Measurements from ENCODE around the gene CLPSL2.
"Not testable (repeated sequence)": the region's sequence is repeated elsewhere in the genome, so short reads cannot be mapped to it uniquely, and the experiment has no call there.

The CLPSL2 gene

DNA sequence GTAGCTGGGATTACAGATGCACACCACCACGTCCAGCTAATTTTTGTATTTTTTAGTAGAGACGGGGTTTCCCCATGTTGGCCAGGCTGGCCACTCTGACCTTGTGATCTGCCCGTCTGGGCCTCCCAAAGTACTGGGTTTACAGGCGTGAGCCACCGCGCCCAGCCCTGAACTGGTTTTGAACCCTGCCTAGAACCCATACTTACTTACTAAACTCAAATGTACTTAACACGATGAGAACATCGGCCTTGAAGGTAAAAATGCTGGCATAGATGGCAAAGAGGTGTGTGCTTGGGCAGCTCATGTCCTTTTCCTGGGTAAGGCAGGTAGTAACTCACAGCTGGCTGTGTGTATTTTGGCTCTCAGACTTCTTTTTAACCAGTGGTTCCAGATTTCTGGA is 42.8 kb upstream of the CLPSL2 start:
- no peaks in the 10 kb centered on the region for H3K27me3 ChIP-seq (ENCODE audit: control insufficient read depth, insufficient read depth, low read length, poor library complexity, severe bottlenecking)
- peaks cover 35% of the 10 kb centered on the region for H3K4me1 ChIP-seq (ENCODE audit: control insufficient read depth, insufficient read depth, low read length)
- no peaks in the 10 kb centered on the region for H3K9me3 ChIP-seq (ENCODE audit: control insufficient read depth, low read length)
- no peak overlapping the region for H3K27ac ChIP-seq (ENCODE audit: insufficient read depth, low read depth, low read length, poor library complexity, severe bottlenecking)
- no peak overlapping the region for H3K4me3 ChIP-seq (ENCODE audit: insufficient read depth, low read depth, low read length)
- WGBS, 2 experiments = 94 to 96% methylated on average over 8 of the region's 8 CpGs
- no peaks in the 10 kb centered on the region for H3K36me3 ChIP-seq (ENCODE audit: control insufficient read depth, insufficient read depth, low read length)

DNA sequence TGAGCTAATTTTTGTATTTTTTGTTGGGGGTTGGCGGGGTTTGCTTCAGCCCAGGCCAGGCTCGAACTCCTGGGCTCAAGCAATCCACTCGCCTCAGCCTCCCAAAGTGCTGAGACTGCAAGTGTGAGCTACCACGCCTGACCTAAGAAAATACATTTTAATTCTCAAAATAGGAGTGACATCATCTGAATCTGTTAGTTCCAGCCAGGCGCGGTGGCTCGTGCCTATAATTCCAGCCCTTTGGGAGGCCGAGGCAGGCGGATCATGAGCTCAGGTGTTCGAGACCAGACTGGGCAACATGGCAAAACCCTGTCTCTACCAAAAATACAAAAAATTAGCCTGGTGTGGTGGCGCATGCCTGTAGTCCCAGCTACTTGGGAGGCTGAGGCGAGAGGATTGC is 42.1 kb upstream of the CLPSL2 start:
- not testable (repeated sequence) for H3K9me3 ChIP-seq (ENCODE audit: control insufficient read depth, low read length); H3K27ac ChIP-seq (ENCODE audit: insufficient read depth, low read depth, low read length, poor library complexity, severe bottlenecking); H3K36me3 ChIP-seq (ENCODE audit: control insufficient read depth, insufficient read depth, low read length); H3K27me3 ChIP-seq (ENCODE audit: control insufficient read depth, insufficient read depth, low read length, poor library complexity, severe bottlenecking); H3K4me3 ChIP-seq (ENCODE audit: insufficient read depth, low read depth, low read length)
- WGBS, 2 experiments = 93% methylated on average over 12 of the region's 12 CpGs
- H3K4me1 ChIP-seq (ENCODE audit: control insufficient read depth, insufficient read depth, low read length) = peaks cover 35% of the 10 kb centered on the region

DNA sequence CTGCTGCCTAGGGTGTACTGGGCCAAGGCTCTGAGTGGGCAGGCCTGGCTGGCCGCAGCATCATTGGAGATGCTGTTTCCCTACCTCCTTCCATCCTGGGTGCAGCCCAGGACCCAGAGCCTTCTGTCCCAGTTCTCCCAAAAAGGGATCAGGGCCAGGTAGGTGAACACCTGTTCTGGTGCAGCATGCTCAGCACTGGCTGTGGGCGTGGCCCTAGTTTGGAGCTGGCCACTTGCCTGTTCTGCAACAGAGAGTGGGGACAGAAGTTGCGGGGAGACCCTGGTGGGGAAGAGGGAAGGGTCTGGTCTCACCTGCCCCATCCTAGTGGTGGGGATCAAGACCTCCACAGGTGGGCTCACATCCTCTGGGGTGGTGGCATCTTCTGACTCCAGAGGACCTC is 40.9 kb upstream of the CLPSL2 start:
- no peaks in the 10 kb centered on the region for H3K27me3 ChIP-seq (ENCODE audit: control insufficient read depth, insufficient read depth, low read length, poor library complexity, severe bottlenecking)
- no peaks in the 10 kb centered on the region for H3K9me3 ChIP-seq (ENCODE audit: control insufficient read depth, low read length)
- H3K36me3 ChIP-seq (ENCODE audit: control insufficient read depth, insufficient read depth, low read length) = no peaks in the 10 kb centered on the region
- H3K27ac ChIP-seq (ENCODE audit: insufficient read depth, low read depth, low read length, poor library complexity, severe bottlenecking) = no peak overlapping the region
- peaks cover 33% of the 10 kb centered on the region for H3K4me1 ChIP-seq (ENCODE audit: control insufficient read depth, insufficient read depth, low read length)
- H3K4me3 ChIP-seq (ENCODE audit: insufficient read depth, low read depth, low read length) = no peak overlapping the region
- WGBS, 2 experiments = 95 to 96% methylated on average over 3 of the region's 3 CpGs

DNA sequence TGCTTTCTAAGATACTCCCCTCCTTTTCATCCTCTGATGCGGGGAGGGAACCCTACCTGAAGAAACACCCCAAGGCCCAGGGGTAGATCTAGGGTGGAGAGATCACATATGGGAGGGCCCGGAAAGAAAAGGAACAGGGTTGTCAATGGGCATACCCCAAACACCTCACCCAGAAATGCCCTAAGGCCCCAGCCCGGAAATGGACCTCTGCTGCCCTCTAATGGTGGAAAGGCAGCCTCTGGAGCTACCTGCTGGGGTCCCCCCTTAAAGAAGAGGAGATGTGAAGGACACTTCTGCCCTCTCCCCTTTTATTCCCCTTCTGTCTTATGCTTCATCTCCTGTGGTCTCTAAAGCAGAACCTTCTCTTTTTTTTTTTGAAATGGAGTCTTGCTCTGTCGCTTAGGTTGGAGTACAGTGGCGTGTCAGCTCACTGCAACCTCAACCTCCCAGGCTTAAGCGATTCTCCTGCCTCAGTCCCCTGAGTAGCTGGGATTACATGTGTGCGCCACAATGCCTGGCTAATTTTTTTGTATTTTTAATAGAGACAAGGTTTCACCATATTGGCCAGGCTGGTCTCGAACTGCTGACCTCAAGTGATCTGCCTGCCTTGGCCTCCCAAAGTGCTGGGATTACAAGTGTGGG is 40.0 kb upstream of the CLPSL2 start:
- H3K4me1 ChIP-seq (ENCODE audit: control insufficient read depth, insufficient read depth, low read length) = peaks cover 41% of the 10 kb centered on the region
- H3K27me3 ChIP-seq (ENCODE audit: control insufficient read depth, insufficient read depth, low read length, poor library complexity, severe bottlenecking) = no peaks in the 10 kb centered on the region
- no peaks in the 10 kb centered on the region for H3K9me3 ChIP-seq (ENCODE audit: control insufficient read depth, low read length)
- no peak overlapping the region for H3K27ac ChIP-seq (ENCODE audit: insufficient read depth, low read depth, low read length, poor library complexity, severe bottlenecking)
- no peaks in the 10 kb centered on the region for H3K36me3 ChIP-seq (ENCODE audit: control insufficient read depth, insufficient read depth, low read length)
- no peak overlapping the region for H3K4me3 ChIP-seq (ENCODE audit: insufficient read depth, low read depth, low read length)
- WGBS, 2 experiments = 65 to 68% methylated on average over 8 of the region's 8 CpGs

DNA sequence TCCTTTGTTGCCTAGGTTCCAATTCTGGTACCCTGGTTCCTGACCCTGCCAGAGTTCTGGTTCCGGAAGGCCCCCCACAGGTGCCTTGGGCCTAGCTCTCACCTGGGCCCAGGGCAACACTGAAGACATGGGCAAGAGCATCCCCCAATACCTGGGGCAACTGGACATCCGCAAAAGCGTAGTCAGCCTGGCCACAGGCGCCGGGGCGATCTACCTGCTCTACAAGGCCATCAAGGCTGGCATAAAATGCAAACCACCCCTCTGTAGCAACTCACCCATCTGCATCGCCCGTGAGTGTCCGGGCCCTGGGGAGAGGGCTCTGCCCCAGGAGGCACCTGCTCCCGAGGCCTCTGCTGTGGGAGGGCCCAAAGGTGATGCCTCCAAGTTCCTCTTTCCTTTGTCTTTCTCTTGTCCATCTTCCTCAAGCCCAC is 39.4 kb upstream of the CLPSL2 start, which contains the start of gene ARMC12:
ARMC12 (plus strand) TSS at position 51 of the 431 bp plus-strand sequence; CDS start at position 128, 77 bp downstream.
- 93 to 96% methylated on average over 10 of the region's 10 CpGs for WGBS, 2 experiments
- Histone ChIP-seq H3K9me3 (ENCODE audit: control insufficient read depth, low read length) (no peaks in the 10 kb centered on the region), H3K36me3 (ENCODE audit: control insufficient read depth, insufficient read depth, low read length) (no peaks in the 10 kb centered on the region), H3K27ac (ENCODE audit: insufficient read depth, low read depth, low read length, poor library complexity, severe bottlenecking) (no peak within 1 kb of the TSS), H3K4me1 (ENCODE audit: control insufficient read depth, insufficient read depth, low read length) (peaks cover 41% of the 10 kb centered on the region), H3K4me3 (ENCODE audit: insufficient read depth, low read depth, low read length) (no peak within 1 kb of the TSS), H3K27me3 (ENCODE audit: control insufficient read depth, insufficient read depth, low read length, poor library complexity, severe bottlenecking) (no peaks in the 10 kb centered on the region)

DNA sequence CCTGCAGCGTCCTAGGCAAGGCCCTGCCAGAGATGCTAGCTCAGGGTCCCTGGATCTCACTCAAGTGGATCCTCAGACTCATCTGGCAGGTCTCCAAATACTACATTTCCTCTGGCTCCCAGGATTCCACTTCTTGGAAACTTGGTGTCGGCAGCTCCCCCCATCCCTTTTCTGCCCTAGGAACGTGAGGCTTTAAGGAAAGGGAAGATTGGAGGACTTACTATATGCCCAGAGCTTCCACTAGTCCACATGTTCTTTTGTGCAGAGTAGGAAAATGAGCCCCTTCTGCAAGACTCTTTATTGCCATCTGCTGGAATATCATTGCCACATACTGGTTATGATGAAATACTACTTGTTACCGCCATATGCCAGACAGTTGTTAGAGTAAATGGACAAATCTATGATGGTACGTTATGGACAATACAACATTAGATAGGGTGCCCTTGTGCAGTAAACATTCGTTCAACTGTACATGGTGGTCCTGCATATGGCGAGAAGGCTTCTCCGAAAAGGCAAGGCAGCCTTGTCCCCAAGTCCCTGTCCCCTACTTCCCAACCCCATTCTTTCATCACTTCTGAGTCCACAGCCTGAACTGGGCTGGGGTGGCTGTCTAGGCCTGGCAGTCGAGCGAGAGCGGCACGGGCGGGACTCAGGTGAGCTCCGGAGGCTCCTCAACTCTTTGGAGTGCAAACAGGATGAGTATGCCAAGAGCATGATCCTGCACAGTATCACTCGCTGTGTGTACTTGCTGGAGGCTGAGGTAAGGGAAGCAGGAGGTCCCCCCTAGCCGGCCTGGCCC is 38.8 kb upstream of the CLPSL2 start:
- Histone ChIP-seq H3K27ac (ENCODE audit: insufficient read depth, low read depth, low read length, poor library complexity, severe bottlenecking) (no peak overlapping the region), H3K27me3 (ENCODE audit: control insufficient read depth, insufficient read depth, low read length, poor library complexity, severe bottlenecking) (no peaks in the 10 kb centered on the region), H3K4me1 (ENCODE audit: control insufficient read depth, insufficient read depth, low read length) (peaks cover 36% of the 10 kb centered on the region), H3K9me3 (ENCODE audit: control insufficient read depth, low read length) (no peaks in the 10 kb centered on the region), H3K36me3 (ENCODE audit: control insufficient read depth, insufficient read depth, low read length) (no peaks in the 10 kb centered on the region), H3K4me3 (ENCODE audit: insufficient read depth, low read depth, low read length) (no peak overlapping the region)
- WGBS, 2 experiments = 92 to 95% methylated on average over 16 of the region's 16 CpGs

DNA sequence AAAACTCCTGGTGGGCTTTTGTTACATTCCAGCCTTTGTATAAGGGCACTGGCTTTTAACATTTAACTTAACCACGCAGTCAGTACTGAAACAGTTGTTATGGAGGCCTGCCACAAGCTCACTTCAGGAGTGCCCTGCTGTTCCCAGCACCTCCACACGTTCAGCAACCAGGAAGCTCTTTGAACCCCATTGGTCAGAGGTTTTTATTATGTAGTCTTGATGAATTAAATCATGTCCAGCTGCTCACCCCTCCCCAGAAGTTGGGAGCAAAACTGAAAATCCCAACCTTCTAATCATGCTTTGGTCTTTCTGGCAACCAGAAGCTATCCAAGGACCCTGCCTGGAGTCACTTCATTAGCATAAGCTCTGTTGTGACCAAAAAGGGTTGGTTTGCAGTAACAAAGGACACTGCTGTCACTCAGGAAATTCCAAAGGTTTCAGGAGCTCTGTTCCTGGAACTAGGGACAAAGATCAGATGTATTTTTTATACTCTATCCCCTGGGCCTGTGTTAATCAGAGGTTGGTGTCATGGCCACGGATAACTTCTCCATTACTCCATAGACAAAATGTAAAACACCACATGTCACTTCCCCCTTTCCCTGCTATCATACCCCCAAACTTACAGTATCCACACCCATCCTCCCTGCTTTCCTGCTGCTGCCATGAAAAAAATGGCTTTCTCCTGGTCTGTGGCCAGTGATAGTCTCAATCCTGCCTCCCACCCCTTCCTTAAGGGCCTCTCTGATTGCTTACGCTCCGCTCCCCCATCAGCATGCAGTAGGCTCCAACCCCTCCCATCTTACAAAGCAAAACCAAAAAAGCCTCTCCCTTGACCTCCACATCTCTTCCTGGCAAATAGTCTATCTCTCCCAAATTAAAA is 36.5 kb upstream of the CLPSL2 start:
- Histone ChIP-seq H3K27me3 (ENCODE audit: control insufficient read depth, insufficient read depth, low read length, poor library complexity, severe bottlenecking) (no peaks in the 10 kb centered on the region), H3K27ac (ENCODE audit: insufficient read depth, low read depth, low read length, poor library complexity, severe bottlenecking) (peak overlapping the region; percentile 96), H3K36me3 (ENCODE audit: control insufficient read depth, insufficient read depth, low read length) (no peaks in the 10 kb centered on the region), H3K9me3 (ENCODE audit: control insufficient read depth, low read length) (no peaks in the 10 kb centered on the region), H3K4me3 (ENCODE audit: insufficient read depth, low read depth, low read length) (no peak overlapping the region), H3K4me1 (ENCODE audit: control insufficient read depth, insufficient read depth, low read length) (peaks cover 30% of the 10 kb centered on the region)
- WGBS, 2 experiments = 3 to 5% methylated on average over 5 of the region's 5 CpGs

DNA sequence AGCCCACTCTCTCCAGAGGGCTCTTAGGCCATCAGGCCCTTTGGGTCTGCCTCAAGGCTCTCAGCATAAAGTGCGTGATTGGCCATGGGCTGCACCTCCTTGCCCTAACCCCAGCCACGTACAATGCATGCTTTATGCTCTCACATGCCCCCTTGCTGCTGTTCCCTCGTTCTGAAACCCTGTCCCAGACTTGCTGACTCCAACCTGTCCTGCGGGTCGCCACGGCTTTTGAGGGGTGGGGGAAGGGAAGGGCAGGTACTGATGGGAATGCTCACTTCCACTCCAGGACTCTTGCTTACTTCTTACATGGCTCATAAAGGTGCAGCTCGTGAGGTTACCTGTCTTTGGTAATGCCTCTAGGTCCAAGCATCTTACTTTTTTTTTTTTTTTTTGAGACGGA is 33.6 kb upstream of the CLPSL2 start:
- Histone ChIP-seq H3K27ac (ENCODE audit: insufficient read depth, low read depth, low read length, poor library complexity, severe bottlenecking) (no peak overlapping the region), H3K4me3 (ENCODE audit: insufficient read depth, low read depth, low read length) (no peak overlapping the region), H3K4me1 (ENCODE audit: control insufficient read depth, insufficient read depth, low read length) (peaks cover 30% of the 10 kb centered on the region), H3K9me3 (ENCODE audit: control insufficient read depth, low read length) (no peaks in the 10 kb centered on the region), H3K27me3 (ENCODE audit: control insufficient read depth, insufficient read depth, low read length, poor library complexity, severe bottlenecking) (no peaks in the 10 kb centered on the region), H3K36me3 (ENCODE audit: control insufficient read depth, insufficient read depth, low read length) (no peaks in the 10 kb centered on the region)
- WGBS, 2 experiments = 62 to 63% methylated on average over 8 of the region's 8 CpGs

DNA sequence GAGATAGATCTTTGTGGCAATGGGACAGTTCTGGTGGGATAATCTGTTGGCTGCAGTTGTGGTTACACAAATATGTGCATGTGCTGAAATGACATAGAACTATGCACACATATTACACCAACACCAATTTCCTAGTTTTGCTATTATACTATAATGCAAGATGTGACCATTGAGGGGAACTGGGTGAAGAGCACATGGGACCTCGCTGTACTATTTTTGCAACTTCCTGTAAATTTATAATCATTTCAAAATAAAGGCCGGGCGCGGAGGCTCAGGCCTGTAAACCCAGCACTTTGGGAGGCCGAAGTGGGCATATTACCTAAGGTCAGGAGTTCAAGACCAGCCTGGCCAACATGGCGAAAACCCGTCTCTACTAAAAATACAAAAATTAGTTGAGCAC is 30.9 kb upstream of the CLPSL2 start:
- WGBS, 2 experiments = 92 to 94% methylated on average over 7 of the region's 7 CpGs

DNA sequence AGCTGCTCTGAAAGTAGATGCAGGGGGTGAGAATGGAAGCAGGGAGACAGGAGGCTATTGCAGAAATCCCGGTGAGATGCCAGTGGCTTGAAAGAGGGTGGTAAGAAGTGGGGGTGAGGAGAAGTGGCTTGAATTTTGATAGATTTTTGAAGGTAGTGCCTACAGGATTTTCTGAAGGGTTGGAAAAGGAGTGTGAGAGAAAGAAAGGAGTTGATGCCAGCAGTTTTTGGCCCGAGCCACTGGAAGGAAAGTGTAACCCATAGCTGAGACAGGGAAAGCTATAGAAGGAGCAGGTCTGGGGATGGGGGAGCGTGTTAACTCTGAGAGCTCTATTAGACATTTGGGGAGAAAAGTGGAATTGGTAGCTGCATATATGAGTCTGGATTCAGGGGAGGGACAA is 29.9 kb upstream of the CLPSL2 start:
- H3K36me3 ChIP-seq (ENCODE audit: control insufficient read depth, insufficient read depth, low read length) = no peaks in the 10 kb centered on the region
- H3K27me3 ChIP-seq (ENCODE audit: control insufficient read depth, insufficient read depth, low read length, poor library complexity, severe bottlenecking) = no peaks in the 10 kb centered on the region
- no peaks in the 10 kb centered on the region for H3K9me3 ChIP-seq (ENCODE audit: control insufficient read depth, low read length)
- H3K4me1 ChIP-seq (ENCODE audit: control insufficient read depth, insufficient read depth, low read length) = peaks cover 5% of the 10 kb centered on the region
- no peak overlapping the region for H3K4me3 ChIP-seq (ENCODE audit: insufficient read depth, low read depth, low read length)
- 90 to 95% methylated on average over 3 of the region's 3 CpGs for WGBS, 2 experiments
- no peak overlapping the region for H3K27ac ChIP-seq (ENCODE audit: insufficient read depth, low read depth, low read length, poor library complexity, severe bottlenecking)

More for the DNA sequence above, 30.9 kb upstream of the CLPSL2 start:
- no peak overlapping the region for H3K4me3 ChIP-seq (ENCODE audit: insufficient read depth, low read depth, low read length)
- H3K9me3 ChIP-seq (ENCODE audit: control insufficient read depth, low read length) = no peaks in the 10 kb centered on the region
- no peaks in the 10 kb centered on the region for H3K36me3 ChIP-seq (ENCODE audit: control insufficient read depth, insufficient read depth, low read length)
- no peak overlapping the region for H3K27ac ChIP-seq (ENCODE audit: insufficient read depth, low read depth, low read length, poor library complexity, severe bottlenecking)
- H3K4me1 ChIP-seq (ENCODE audit: control insufficient read depth, insufficient read depth, low read length) = peaks cover 11% of the 10 kb centered on the region
- no peaks in the 10 kb centered on the region for H3K27me3 ChIP-seq (ENCODE audit: control insufficient read depth, insufficient read depth, low read length, poor library complexity, severe bottlenecking)

Data from ectodermal cell (in vitro differentiated cells).